Measurements from ENCODE around the gene USP34.
A peak's percentile ranks its signal among the peaks of the same experiment; 100 is the strongest.
"Not testable (repeated sequence)": the region's sequence is repeated elsewhere in the genome, so short reads cannot be mapped to it uniquely, and the experiment has no call there.

USP34 gene

DNA sequence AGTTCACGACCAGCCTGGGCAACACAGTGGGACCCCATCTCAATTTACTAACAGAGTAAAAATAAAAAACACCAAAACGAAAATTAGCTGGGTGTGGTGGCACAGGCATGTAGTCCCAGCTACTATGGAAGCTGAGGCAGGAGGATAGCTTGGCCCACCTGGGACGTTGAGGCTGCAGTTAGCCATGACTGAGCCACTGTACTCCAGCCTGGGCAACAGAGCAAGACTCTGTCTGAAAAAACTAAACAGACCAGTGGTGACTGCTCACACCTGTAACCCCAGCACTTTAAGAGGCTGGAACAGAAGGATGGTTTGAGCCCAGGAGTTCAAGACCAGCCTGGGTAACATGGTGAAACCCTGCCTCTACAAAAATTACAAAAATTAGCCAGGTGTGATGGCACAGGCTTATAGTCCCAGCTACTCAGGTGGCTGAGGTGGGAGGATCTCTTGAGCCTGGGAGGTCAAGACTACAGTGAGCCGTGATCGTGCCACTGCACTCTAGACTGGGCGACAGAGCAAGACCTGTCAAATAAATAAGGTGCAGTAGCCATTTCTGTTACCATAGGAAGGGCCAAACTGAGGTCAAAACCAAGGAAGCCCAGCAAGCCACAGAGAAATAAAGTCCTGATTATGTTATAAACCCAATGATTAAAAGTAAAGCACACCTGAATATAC lies 14.0 kb downstream of the USP34 start:
- no peak for DNase-seq

DNA sequence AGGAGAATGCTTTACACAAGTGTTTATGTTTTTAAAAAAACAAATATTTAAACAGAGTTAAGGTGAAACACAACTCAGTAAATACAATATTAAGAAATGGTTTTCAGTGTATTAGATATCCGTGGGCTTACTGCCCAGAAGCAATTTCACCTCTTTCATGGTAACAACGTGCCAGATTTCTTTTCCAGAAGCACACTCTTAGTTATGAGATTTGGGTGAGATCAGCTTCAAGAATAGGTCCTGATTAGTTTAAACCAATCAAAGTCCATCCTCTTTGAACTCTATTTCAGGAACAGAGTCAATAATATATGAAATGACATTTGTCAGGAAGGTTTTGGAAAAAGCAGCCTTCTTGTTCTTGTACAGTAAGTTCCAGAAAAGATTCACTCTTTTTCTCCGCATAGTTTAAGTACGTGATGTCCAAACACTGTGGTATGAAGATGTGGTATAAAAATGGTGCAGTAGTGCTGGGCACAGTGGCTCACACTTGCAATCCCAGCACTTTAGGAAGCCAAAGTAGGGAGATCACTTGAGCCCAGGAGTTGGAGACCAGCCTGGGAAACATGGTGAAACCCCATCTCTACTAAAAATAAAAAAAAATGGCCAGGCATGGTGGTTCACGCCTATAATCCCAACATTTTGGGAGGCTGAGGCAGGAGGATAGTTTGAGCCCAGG lies 14.7 kb downstream of the USP34 start:
- DNase-seq, result no peak

DNA sequence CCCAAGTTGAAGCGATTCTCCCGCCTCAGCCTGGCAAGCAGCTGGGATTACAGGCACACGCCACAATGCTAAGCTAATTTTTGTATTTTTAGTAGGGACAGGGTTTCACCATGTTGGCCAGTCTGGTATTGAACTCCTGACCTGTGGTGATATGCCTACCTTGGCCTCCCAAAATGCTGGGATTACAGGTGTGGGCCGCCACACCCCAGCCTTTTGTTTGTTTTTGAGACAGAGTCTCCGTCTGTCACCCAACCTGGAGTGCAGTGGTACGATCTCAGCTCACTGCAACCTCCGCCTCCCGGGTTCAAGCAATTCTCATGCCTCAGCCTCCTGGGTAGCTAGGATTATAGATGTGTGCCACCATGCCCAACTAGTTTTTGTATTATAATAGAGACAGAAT lies 15.9 kb downstream of the USP34 start:
- not testable (repeated sequence) for DNase-seq

DNA sequence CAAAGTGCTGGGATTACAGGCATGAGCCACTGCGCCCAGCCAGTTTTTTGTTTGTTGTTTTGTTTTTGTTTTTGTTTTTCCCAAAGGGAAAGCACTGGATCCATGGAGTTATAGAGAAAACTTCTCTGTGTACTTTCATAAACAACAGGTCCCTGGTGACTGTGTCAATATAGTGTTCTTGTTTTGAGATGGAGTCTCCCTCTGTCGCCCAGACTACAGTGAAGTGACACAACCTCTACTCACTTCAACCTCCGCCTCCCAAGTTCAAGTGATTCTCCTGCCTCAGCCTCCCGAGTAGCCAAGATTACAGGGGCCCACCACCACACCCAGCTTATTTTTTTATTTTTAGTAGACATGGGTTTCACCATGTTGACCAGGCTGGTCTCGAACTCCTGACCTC lies 16.5 kb downstream of the USP34 start:
- DNase-seq, result no peak

DNA sequence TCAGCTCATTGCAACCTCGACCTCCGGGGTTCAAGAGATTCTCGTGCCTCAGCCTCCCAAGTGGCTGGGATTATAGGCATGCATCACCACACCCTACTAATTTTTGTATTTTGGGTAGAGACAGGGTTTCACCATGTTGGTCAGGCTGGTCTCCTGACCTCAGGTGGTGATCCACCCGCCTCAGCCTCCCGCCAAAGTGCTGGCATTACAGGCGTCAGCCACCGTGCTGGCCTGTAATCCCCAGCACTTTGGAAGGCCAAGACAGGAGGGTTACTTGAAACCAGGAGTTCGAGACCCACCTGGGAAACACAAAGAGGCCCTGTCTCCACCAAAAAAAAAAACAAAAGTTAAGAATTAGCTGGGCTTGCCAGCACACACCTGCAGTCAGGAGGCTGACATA lies 18.5 kb downstream of the USP34 start:
- no peak for DNase-seq

DNA sequence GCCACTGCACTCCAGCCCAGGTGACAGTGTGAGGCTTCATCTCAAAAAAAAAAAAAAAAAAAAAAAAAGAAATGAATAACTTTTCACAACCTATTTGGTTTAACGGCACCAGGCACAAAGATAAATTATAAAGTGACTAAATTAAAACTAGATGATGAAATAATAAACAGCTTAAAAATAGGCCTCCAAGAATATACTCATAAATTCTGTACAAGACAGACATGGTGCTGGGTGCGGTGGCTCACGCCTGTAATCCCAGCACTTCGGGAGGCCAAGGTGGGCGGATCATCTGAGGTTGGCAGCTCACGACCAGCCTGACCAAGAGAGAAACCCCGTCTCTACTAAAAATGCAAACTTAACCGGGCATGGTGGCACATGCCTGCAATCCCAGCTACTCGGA lies 19.7 kb downstream of the USP34 start:
- DNase-seq, result no peak

DNA sequence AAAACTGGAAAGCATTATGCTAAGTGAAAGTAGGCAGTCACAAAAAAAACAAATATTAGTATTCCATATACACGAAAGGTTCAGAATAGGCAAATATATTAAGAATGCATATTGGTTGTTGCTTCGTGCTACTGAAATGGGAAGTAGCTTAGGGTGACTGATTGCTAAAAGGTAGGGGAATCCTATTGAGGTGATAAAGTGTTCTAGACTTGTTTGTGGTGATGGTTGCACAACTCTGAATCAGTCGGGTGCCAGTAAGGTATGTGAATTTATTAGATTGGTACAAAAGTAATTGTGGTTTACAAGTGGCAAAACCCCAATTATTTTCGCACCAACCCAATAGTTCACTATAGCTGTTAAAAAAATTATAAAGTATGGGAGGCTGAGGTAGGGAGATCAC lies 20.7 kb downstream of the USP34 start:
- no peak for DNase-seq

DNA sequence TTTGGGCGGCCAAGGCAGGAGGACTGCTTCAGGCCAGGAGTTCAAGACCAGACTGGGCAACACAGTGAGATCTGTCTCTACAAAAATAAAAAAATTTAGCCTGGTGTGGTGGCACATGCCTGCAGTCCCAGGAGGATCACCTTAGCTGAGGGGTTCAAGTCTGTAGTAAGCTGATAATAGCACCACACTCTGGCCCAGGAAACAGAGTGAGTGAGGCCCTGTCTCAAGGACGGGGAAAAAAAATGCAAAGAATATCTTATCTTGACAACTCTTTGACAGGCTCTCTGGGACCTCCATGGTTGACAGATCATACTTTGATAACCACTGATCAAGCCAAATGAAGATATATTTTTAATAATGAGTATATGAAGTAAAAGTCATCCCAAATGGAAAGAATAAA lies 22.7 kb downstream of the USP34 start:
- no peak for DNase-seq

DNA sequence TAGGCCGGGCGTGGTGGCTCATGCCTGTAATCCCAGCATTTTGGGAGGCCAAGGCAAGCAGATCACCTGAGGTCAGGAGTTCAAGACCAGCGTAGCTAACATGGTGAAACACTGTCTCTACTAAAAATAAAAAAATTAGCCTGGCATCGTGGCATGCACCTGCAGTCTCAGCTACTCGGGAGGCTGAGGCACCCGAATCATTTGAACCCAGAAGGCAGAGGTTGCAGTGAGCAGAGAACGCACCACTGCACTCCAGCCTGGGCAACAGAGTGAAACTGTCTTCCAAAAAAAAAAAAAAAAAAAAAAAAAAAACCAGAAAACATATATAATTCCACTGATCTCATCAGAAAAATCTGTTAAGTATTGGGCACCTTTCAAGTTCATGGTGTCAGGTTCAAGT lies 23.9 kb downstream of the USP34 start:
- DNase-seq, result not testable (repeated sequence)

DNA sequence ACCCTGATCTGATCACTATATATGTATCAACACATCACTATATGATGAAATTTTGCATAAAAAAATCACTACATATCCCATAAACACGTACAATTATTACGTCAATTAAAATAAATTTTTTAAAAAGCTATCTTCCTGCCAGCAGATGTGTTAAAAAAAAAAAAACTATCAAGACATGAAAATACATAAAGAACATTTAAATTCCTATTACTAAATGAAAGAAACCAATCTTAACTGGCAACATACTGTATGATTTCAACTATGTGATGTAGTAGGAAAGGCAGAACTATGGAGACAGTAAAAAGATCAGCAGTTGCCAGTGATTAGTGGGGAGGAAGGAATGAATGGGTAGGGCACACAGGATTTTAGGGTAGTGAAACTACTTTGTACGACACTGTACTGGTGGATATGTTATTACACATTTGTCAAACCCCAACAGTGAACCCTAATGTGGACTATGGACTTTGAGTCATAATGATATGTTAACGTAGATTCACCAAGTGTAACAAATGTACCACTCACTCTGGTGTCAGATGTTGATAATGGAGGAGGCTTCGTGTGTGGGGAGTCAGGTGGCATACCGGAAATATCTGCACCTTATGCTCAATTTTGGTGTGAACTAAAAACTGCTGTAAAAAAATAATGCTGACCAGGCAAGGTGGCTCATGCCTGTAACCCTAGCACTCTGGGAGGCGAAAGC lies 27.4 kb downstream of the USP34 start:
- DNase-seq, result no peak

DNA sequence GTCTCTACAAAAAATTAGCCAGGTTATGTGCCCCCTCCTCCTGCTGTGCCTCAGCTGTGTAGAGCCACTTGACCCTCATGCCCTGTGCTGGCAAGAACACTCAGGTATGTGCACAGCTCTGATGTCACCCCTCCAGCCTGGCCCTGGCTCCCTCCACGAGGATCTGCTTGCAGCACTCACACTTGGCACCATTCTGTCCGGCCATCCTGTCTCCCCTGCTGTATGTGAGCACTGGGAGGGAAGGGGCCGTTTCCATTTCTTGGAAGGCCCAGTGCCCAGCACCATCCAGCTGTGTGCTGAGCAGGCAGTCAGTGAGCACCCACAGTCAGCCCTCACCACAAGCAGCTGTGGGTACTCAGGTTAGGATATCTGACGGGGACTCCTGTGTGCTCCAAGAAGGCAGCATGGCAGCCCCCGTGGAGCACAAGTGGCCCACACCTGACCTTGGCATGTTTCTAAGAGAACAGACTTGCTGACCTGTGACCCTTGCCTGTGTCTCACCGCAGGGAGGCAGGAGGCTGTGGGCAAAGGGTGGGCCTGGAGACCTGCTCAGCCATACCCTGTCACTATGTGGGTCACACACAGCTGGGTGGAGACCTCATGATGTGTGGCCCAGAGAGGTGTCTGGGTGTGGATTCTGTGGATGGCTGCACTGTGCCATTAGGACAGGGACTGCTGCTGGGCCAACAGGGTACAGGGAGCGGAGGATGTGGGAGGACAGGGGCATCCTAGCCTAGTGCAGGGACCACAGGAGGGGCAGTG lies 31.5 kb downstream of the USP34 start:
- DNase-seq, result no peak

DNA sequence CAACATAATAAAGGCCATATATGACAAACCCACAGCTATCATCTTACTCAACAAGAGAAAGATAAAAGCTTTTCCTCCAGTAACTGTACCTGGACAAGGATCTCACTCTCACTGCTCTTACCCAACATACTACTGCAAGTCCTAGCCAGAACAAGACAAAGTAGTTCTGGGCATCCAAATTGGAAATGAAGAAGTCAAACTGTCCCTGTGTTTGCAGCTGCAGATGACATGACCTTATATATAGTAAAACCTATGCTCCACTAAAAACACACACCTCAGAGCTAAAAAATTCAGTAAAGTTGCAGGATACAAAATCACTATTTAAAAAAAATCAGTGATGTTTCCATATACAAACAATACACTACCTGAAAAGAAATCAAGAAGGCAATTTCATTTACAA lies 32.2 kb downstream of the USP34 start:
- DNase-seq, result no peak

DNA sequence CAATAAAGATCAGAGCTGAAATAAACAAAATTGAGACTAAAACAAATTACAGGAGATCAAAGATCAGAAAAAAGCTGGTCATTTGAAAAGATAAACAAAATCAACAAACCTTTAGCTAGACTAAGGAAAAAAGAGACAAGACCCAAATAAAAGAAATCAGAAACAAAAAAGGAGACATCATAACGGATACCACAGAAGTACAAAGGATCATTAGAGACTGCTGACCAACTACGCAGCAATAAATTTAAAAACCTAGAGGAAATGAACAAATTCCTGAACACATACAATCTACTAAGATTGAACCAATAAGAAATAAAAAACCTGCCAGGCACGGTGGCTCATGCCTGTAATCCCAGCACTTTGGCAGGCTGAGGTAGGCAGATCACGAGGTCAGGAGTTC lies 33.7 kb downstream of the USP34 start:
- DNase-seq, result no peak

DNA sequence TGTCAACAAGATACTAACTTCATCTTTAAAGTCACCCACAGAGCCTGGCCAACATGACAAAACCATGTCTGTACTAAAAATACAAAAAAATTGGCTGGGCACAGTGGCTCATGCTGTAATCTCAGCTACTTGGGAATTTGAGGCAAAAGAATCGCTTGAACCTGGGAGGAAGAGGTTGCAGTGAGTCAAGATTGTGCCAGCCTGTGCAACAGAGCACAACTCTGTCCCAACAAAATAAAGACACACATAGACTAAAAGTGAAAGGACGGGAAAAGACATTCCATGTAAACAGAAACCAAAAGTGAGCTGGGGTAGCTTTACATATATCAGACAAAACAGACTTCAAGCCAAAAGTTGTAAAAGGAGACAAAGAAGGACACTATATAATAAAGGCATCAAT lies 34.8 kb downstream of the USP34 start:
- no peak for DNase-seq

DNA sequence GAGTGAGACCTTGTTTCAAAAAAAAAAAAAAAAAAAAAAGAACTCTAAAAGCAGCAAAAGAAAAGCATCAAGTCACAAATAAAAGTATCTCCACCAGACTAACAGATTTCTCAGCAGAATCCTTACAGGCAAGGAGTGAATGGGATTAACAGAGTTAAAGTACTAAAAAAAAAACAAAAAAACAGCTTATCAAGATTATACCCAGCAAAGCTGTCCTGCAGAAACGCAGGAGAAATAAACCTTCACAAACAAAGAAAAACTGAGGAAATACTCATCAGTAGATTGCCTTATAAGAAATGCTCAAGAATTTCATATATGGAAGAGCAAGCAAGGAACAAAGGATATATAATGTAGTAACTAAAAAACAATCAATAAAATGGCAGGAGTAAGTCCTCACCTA lies 35.6 kb downstream of the USP34 start:
- DNase-seq, result no peak

DNA sequence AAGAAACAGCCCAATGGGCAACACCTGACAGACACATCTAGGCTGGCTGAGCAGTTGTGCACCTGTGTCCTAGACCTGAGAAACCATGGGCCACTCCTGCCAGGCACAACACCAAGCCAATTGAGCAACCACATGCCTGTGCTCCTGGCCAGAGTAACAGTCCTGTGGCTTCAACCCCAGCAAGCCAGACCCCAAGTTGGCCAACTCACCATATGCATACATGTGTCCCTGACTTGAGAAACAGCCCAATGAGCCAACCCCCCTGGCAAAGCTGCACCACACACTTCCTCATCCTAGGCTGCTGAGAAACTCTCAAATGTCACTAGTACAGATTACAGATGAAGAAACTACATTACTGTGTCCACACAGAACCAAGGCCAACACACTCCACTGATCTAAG lies 36.6 kb downstream of the USP34 start:
- DNase-seq, result no peak

DNA sequence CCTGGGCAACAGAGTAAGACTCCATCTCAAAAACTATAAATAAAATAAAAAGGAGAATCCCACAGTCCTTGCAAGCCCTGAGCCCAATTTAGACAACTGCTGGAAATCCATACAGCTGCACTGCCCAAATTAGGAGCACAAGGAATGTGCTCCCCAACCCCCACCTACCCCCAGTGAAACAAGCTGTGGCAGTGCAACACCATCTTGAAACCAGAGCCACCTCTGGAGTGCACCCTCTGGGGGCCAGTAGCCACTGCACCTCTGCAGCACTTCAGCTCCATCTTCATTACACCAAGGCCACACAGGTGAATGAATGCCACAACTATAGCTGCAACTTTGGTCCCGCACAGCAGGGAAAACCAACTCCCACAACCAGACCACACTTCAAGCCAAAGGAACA lies 37.3 kb downstream of the USP34 start:
- DNase-seq, result no peak

DNA sequence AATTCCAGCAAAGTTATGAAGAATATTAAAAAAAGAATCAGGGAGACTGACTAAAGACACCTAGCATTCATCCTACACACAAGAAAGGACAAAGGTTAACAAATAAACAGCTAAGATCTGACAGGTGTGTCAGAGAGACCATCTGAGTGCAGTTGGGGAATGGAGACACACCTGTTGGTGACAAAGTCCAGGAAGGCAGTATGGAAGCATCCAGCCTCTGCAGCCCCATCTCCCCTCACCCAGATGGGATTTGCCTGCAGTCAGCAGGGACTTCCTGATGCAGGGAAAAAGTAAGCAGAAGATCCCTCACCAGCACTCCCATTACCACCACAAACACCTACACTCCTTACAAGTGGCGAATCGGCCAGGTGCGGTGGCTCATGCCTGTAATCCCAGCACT lies 37.9 kb downstream of the USP34 start:
- no peak for DNase-seq

DNA sequence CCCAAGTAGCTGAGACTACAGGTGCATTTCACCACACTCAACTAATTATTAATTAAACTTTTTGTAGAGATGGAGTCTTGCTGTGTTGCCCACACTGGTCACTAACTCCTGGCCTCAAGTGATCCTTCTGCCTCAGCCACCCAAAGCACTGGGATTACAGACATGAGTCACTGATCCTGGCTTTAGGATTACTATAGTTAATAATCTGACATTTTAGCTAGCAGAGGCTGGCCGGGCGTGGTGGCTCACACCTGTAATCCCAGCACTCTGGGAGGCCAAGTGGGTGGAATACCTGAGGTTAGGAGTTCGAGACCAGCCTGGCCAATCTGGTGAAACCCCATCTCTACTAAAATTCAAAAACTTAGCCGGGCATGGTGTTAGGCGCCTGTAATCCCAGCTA lies 39.5 kb downstream of the USP34 start:
- DNase-seq, result no peak

DNA sequence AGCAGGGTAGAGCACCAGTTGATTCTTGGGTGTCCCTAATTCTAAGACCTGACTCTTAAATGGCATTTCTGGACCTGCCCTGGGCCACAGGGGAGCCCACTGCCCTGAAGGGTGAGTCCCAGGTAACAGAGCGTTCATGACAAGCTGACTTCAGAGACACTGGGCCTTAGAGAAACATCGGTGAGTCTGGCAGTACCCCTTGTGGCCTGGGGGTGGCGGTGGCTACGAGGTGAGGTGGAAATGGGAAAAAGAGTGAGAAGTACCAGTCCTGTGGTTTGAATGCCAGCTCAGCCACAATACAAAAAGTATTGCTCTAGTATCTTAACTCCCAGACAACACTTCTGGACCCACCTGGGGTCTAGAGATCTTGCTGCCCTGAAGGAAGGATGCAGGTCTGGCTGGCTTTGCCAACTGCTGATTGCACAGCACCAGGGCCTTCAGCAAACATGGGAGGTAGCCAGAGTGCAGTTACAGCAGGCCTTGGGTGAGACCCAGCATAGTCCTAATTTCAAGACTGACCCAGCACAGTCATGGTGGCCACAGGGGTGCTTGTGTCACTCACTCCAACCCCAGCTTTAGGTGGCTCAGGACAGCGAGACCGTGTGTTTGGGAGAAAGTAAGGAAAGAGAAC lies 44.5 kb downstream of the USP34 start:
- peak; percentile 15 for DNase-seq

DNA sequence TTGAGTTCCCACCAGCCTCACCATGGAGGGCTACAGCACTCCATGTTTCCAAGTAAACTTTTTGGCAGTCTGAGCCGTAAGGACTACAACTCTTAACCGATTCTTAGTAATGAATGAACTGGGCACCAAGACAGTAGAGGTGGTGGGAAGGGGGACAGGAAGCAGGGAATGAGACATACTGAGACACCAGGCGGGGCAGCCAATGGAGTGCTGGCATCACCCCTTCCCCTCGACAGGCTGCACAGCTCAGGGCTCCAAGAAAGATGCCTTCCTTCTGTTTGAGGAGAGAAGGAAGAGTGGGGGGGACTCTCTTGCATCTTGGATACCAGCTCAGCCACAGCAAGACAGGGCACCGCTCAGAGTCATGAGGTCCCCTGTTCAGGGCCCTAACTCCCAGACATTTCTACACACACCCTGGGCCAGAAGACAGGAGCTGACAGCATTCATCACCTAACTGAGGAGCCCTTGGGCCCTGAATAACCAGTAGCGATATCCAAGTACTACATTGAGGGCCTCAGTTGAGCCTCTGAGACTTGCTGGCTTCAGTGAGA lies 45.2 kb downstream of the USP34 start:
- no peak for DNase-seq

DNA sequence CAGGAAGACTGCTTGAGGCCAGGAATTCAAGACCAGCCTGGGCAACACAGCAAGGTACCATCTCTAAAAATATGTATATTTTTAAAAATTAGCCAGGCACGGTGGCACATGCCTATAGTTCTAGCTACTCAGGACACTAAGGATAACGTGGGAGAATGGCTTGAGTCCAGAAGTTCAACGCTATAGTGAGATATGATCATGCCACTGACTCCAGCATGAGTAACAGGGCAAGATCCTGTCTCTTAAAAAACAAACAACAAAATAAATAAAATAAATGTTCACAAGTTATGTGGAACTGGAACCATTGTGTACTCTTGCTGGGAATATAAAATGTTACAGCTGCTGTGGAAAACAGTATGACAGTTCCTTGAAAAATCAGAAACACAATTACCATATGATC lies 47.2 kb downstream of the USP34 start:
- no peak for DNase-seq

DNA sequence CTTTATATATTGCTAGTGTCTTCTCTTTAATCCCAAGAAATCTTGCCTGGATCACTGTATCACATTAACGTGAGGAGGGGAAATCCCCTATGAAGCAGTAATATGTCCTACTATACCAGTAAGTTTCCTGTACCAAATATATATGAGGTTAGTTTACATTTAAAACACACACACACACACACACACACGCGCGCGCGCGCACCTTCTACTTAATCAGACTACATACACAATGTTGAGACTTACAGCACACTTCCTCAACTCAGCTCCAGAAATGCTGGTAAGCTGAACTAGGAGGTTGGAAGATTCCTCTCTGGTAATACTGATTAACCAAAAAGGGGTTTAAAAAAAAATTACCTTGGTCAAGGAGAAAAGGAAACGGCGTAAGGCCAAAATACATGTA lies 49.3 kb downstream of the USP34 start:
- no peak for DNase-seq

All from fibroblast of skin of right quadriceps (primary cell).